ENCODE results near the gene AK8.
"Not testable (repeated sequence)": the region's sequence is repeated elsewhere in the genome, so short reads cannot be mapped to it uniquely, and the experiment has no call there.

AK8 gene

DNA sequence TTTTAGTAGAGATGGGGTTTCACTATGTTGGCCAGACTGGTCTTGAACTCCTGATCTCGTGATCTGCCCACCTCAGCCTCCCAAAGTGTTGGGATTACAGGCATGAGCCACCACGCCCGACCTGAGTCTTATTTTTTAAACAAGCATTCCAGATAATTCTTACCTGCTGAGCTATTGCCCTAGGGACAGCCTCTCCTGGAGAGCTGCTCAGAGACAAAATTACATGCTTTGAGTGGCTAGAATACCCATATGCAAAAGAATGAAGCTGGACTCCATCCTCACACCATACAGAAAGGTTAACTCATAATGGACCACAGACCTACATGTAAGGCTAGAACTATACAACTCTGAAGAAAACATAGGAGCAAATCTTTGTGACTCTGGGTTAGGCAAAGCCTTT lies 166.2 kb downstream of the AK8 start:
- no peak for DNase-seq (ENCODE audit: low read depth)

DNA sequence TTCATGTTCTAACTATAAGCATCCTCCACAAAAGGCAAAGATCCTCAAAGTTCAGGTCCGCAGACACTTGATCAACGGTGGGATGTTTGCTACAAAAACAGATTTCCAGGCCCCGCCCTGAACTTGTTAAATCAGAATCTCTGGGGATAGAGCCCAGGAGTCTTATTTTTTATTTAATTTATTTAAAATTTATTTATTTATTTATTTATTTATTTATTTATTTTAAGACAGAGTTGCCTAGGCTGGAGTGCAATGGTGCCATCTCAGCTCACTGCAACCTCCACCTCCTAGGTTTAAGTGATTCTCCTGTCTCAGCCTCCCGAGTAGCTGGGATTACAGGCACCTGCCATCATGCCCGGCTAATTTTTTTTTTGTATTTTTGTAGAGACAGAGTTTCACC lies 166.9 kb downstream of the AK8 start:
- not testable (repeated sequence) for DNase-seq (ENCODE audit: low read depth)

DNA sequence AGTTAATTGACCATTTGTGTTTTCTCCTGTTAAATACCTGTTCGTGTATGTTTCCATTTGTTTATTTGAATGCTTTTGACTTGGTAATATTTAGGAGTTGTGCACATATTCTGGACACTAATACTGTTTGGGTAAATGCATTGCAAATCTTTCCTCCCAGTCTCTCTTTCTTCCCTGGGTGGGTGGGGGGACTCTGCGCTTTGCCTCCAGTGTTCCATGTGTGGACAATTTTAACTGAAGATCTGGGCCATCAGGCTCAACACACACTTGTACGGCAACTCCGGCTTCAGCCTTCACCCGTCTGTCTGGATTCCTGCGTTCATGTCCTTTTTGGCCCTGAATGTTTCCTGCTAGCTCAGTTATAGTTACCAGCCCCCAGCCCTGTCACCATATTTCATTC lies 167.8 kb downstream of the AK8 start:
- no peak for DNase-seq (ENCODE audit: low read depth)

DNA sequence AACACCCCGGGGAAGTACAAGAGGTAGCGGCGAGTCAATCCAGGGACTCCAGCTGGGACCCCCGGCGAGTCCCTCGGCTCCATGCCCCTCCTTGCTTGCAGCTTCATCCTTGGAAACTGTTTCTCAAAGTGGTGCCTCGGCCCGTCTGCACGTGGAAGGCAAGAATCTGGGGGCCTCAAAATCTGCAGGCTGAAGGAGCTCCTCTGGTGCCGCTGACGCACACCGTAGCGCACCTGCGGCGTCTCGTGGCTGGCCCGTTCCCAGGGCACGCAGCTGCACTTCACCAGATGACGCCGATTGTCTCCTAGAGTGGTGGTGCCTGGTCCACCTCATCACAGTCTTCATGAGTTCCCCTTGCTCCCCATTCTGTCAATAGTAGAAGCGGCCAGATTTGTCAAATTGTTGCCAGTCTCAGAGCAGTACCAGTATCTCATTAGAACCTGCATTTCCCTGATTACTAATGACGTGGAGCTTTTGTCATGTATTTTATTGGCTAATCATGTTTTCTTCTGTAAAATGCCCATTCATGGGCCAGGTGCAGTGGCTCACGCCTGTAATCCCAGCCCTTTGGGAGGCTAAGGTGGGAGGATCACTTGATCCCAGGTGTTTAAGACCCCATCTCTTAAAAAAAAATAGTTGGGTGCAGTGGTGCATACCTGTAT lies 169.2 kb downstream of the AK8 start:
- DNase-seq (ENCODE audit: low read depth) = no peak

DNA sequence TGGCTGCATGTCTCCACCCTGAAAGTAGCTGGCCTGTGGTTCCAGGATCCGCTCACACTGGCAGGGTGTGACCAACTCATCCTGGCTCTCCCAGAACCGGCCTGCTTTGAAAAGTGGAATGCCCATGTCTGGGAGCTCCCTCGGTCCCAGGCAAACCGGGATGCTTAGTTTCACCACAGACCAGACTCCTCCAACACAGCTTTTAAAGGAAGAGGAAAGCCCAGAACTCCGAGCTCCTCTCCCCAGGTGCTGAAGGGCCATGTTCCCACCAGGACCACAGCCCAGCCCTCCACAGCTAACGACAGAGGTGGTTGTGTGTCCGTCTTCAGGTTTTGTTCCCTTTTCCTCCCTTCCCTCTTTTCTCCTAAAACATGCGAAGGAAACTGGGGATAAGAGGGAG lies 169.8 kb downstream of the AK8 start:
- no peak for DNase-seq (ENCODE audit: low read depth)

DNA sequence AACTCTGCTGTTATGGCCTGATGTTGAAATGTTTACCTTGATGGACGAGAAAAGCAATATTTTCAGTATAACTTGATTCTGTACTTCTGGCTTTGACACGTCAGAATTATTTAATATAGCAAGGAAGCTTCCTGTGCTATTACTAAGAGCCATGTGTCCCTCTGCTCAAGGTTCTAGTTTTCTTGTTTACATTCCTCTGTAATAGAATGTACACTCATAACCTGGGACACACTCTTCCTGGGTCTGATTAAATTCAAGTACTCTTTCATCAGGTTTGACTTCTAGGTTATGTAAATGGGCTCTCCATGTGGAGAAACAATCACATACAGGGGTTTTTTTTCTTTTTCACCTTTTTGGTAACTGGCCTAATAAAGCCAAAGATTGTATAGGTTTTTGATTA lies 174.7 kb downstream of the AK8 start:
- peak; percentile 18 for DNase-seq (ENCODE audit: low read depth)

DNA sequence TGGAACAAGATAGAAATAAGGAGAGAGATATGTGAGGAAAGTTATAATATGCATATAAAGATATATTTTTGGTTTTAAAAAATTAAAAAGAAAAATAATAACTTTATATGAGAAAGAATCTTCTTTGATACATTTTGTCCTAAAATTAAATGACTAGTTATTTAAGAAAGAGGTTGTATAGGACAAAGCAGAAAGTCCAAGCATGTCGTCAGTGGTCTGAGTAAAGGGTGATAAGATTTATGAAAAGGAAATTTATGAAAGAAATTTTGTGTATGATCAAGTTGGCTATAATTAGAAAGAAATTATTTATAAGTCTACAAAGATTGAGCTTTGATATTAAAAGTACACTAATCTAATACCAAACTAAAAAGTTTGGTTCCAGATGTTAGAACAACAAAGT lies 175.8 kb downstream of the AK8 start:
- DNase-seq (ENCODE audit: low read depth) = peak; percentile 5

DNA sequence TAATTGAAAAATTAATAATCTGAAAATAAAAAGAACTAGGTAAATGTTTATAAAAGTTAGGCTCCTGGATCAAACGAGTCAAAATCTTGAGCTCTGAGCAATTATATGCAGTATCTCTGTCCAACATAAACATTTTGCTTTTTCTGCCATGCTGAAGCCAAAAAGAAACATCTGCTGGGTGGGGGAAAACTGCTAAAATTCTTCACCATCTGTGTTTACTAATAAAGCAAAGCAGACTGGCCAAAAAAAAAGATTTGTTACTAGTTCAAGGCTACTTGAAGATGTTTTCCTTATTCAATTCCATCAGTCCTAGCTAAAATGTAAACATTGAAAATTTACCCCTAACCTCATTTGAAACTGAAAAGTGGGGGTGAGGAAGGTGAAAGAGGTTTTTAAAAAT lies 178.1 kb downstream of the AK8 start:
- DNase-seq (ENCODE audit: low read depth) = no peak

DNA sequence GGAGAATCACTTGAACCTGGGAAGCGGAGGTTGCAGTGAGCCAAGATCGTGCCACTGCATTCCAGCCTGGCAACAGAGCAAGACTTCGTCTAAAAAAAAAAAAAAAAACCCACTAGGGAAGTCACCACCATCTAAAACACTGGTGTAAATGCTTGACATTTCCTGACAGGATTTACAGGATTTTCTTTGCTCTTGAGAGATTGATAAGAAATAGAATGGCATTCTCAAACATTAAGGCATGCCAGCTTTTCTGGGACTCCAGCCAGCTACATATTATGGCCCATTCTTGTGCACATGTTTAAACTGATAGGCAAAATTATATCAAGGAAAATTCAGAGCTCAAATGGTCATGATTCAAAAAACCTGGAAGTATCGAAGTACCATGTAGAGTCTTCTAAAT lies 179.1 kb downstream of the AK8 start:
- peak; percentile 1 for DNase-seq (ENCODE audit: low read depth)

DNA sequence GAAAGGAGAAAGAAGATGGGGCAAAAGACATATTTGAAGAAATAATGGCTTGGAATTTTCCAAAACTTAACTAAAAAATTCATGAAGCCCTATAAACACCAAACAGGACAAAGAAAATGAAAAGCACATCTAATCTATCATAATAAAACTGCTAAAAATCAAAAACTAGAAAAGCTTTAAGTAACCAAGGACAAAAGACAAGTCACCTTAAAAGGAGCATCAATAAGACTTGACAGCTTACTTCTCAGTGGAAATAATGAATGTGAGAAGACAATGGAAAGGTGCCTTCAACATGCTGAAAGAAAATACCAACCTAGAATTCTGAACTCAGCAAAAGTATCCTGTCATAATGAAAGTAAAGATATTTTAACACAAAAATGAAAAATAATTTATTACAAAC lies 180.9 kb downstream of the AK8 start:
- DNase-seq (ENCODE audit: low read depth) = peak; percentile 14

DNA sequence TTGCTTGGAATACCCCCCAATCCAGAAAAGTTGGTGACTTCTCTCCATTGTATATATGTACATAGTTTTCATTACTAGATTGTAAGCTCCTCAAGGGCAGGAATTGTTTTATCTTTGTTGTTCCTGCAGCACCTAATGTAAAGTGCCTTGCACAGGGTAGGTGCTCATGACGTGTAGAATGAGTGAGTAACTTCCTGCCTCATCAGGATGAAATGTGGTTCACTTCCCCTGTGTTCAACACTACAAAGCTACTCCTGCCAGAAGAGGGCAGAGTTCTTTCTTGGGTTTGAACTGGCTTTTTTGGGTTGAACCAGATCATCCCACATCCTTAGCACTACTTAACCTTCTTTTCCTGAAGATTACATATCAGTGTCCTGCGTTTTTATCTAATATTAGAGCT lies 183.9 kb downstream of the AK8 start:
- DNase-seq (ENCODE audit: low read depth) = peak; percentile 15

DNA sequence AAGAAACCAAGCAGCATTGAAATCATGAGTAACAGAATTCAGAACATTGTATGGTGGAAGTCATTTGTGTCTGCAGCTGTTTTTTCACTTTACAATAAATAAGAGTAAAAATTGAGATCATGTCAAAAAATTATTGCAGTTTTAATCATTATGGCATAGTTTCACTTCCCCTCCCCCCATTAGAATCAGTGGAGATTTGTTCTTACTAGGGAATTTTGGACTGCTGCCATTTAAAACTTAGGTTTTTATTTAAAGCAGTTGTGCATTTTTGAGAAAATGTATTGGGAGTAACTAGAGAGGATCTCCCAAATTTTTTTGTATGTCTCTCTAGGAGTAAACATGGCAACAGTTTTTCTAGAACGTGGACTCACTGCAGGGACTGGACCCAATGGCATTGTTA lies 187.4 kb downstream of the AK8 start:
- no peak for DNase-seq (ENCODE audit: low read depth)

DNA sequence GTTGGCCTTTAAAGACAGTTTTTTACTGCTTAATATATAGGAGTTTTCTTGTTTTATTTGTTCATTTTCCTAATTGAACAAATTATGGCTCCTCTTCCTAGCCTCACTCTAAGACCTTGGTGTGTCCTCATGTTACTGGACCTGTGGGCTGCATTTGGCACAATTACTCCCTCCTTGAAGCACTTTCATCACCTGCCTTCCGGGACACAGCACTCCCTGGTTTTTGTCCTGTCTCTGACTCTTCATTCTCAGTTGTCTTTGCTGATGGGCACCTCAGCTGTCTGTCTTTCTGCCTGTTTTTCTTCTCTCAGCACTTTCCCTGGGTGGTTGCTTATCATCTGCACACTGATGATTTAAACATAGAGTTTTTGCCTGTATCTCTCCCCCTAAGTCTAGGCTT lies 194.2 kb downstream of the AK8 start:
- no peak for DNase-seq (ENCODE audit: low read depth)

DNA sequence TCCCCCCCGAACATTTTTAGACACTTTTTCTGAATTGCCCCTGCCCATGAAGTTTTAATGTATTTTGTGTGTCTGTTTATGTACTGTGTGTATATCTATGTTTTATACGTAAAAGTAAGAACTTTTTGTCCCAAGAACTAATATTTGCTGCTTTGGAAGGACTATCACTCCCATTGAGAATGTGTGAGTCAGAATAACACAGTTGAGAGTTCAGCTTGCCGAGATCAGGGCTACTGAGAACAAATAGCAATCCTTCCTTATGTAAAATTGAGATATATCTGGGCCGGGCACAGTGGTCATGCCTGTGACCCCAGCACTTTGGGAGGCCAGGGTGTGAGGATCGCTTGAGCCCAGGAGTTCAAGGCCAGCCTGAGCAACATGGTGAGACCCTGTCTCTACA lies 196.5 kb downstream of the AK8 start:
- DNase-seq (ENCODE audit: low read depth) = peak; percentile 9

DNA sequence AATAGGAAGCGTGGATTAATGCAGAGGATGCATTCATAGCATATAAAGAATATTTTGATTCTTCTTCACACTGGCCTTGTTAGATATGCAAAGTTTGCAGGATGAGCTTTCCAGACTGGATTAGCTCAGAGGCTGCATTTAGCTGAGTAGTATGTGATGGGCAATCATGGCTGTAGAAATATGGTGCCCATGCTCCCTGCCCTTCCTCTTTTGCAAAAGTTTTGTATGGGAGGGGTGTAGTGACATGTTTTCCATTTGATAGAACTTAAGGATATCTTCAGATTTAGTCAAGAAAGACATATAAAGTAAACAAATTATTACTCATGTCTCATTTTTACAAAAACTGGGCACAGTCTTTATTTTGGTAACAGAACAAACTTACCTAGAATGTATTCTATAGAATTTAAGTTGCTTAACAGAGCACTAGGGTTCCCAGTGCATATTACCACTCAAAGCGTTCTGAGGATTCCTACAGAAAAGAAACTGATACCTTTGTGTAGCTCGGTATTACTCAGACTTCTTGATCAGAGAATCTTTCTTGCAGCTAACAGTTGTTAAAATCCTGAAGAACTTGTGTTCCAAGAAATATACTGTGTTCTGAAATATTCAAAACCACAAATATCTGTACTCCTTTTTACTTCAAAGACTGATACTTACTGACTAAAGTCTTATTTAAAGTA lies 198.0 kb downstream of the AK8 start:
- DNase-seq (ENCODE audit: low read depth) = no peak

DNA sequence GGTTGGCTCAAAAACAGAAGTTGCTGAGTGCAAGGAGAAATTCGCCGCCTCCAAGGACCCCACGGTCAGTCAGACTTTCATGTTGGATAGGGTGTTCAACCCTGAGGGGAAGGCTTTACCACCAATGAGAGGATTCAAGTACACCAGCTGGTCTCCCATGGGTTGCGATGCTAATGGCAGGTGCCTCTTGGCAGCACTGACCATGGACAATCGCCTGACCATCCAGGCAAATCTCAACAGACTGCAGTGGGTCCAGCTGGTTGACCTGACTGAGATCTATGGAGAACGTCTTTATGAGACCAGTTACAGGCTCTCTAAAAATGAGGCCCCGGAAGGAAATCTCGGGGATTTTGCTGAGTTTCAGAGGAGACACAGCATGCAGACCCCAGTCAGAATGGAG lies 200.1 kb downstream of the AK8 start:
- no peak for DNase-seq (ENCODE audit: low read depth)

All from amniotic epithelial cell (primary cell).